Heart left ventricle (tissue), 16 donors: ENCODE measurements around the gene GPR78. TPM values are rescaled to one million over a fixed set of nuclear protein-coding genes. Genes with fewer than 3 reads are reported as not detected.

Experiments
- ATAC-seq, 4 donors: fragments of 200-7000 bp; cut with Tn5 transposase; one replicate each; pipeline ENCODE4 v1.9.1; 2020 to 2022; ENCODE audit warnings: moderate library complexity in 4 of 4, mild to moderate bottlenecking in 3 of 4, moderate number of reproducible peaks in 1 of 4
- DNase-seq, 5 donors: peaks; one replicate each; pipeline ENCODE4 v3.0.0-alpha.2; 2020
- H3K27ac ChIP-seq, 12 donors: fragments of 200-600 bp; sonication (generic) in 4 of 12; one replicate each; pipeline versions ENCODE4 v1.5.0 to v1.8.0; 2016 to 2022; ENCODE audit warnings: mild to moderate bottlenecking in 2 of 12
- H3K27me3 ChIP-seq, 9 donors: fragments of 200-600 bp; sonication (generic) in 2 of 9; one replicate each; pipeline versions ENCODE4 v1.5.1 to v1.8.0; 2016 to 2022; ENCODE audit warnings: mild to moderate bottlenecking in 3 of 9
- H3K36me3 ChIP-seq, 9 donors: fragments of 200-600 bp; sonication (generic) in 2 of 9; one replicate each; pipeline versions ENCODE4 v1.5.0 to v1.8.0; 2018 to 2022; ENCODE audit warnings: mild to moderate bottlenecking in 2 of 9
- H3K4me1 ChIP-seq, 12 donors: fragments of 200-600 bp; sonication (generic) in 4 of 12; one replicate each; pipeline versions ENCODE4 v1.5.0 to v1.8.0; 2016 to 2022; ENCODE audit warnings: mild to moderate bottlenecking in 3 of 12
- H3K4me3 ChIP-seq, 12 donors: fragments of 200-600 bp; sonication (generic) in 4 of 12; one replicate each; pipeline versions ENCODE4 v1.5.0 to v1.8.0; 2017 to 2022; ENCODE audit warnings: mild to moderate bottlenecking in 9 of 12, moderate library complexity in 4 of 12
- H3K9me3 ChIP-seq, 12 donors: fragments of 200-600 bp; sonication (generic) in 4 of 12; one replicate each; pipeline versions ENCODE4 v1.5.0 to v1.8.0; 2016 to 2022; ENCODE audit warnings: mild to moderate bottlenecking in 1 of 12
- CTCF ChIP-seq, 12 donors: fragments of 200-600 bp; sonication (generic) in 4 of 12; IDR thresholded peaks; one replicate each; pipeline versions ENCODE4 v1.5.0 to v1.8.0; 2018 to 2022; ENCODE audit warnings: antibody characterized with exemption in 12 of 12, mild to moderate bottlenecking in 5 of 12
- POLR2A ChIP-seq, 2 donors: fragments of 450-650 bp; IDR thresholded peaks; one replicate each; pipeline ENCODE4 v1.6.1; 2017; ENCODE audit warnings: antibody characterized with exemption in 2 of 2, mild to moderate bottlenecking in 2 of 2, moderate library complexity in 2 of 2
- WGBS, 4 donors: extraction: QIAGEN DNeasy Blood & Tissue Kit in 2 of 4; methylation state at CpG; one replicate each; pipeline versions ENCODE4 v1.1.5 to v1.1.7; 2013 to 2018; 5-methylcytosine and 5-hydroxymethylcytosine counted together
- intact Hi-C, 10 donors: fragments of 100-400 bp; cut with DNase I; formaldehyde crosslinking; loops; one replicate each; pipeline versions ENCODE4 v1.11.1 to v1.14.2; 2022
- polyA plus RNA-seq, 2 donors: library from polyadenylated mRNA; stranded (reverse); fragments of 200-250 nt; gene quantifications; one replicate each; pipeline ENCODE4 v1.2.3, GENCODE V29; 2013
- total RNA-seq, 9 donors: library from RNA; depleted of rRNA in 2 of 9; stranded (reverse); fragments of >200 nt in 2 of 9; fragmentation: NEBNext Ultra II Directional in 3 of 9; extraction: Animal tissue kit (Norgen Biotek cat#: 25700) in 3 of 9; gene quantifications; one replicate each; pipeline versions ENCODE4 v1.1.0 to v1.2.4, GENCODE V29; 2016 to 2023
- donor health status: ischemic (EF 13 %, LVEDD 7.1; RV severe dilation, severe dysfunction).
- donor health status: healthy with polysubstance abuse.
- donor health status: DM: no; HTN: yes; CAD: no.
- donor health status: DM: no; HTN: no; CAD: no.
- donor health status: ischemic (EF 25% LVEDD 6.9; RV normal size, moderate dysfunction).
- donor health status: ischemic (EF 25% LVEDD 5.7; RV mildly dilated, moderate dysfunction).
- donor health status: healthy.
- donor health status: DM: yes; HTN: yes; CAD: no.
- donor health status: ischemic (EF 35%, LVEDD 5.7; RV mildly dilated, moderate dysfunction).
- donor health status: nonischemic (EF 11% LVEDD 7.7; RV severe dilation, severe dysfunction).
- donor health status: DM: yes; HTN: yes; CAD: no.
- donor health status: PGD.
- donor health status: ischemic (EF 29% LVEDD 5.4; RV normal size, mild dysfunction).
- donor health status: nonischemic (EF 23%, LVEDD 6.1; RV moderate dilation, normal function).

The GPR78 gene
- total and polyA plus RNA-seq, 11 donors, result 0.11 TPM; not detected in 10

- intact Hi-C loops, result loop anchor here in 8 of 10 donors (1.0 to 10.0 kb wide), 4 partner anchors 122 to 348 kb away; no protein-coding TSS in a partner anchor
- no peaks in the 10 kb centered on the region for H3K36me3 ChIP-seq
- H3K27ac ChIP-seq, result no peak overlapping the region
- no peaks in the 10 kb centered on the region for H3K9me3 ChIP-seq
- TF ChIP-seq POLR2A (IDR thresholded peaks at IDR 0.05), result no peak
- no peak for TF ChIP-seq CTCF (IDR thresholded peaks at IDR 0.05)
- peaks cover 9 to 84% (median 48%) of the 10 kb centered on the region in 9 donors for H3K27me3 ChIP-seq
- H3K4me1 ChIP-seq, result peaks cover 0 to 12% (median 0%) of the 10 kb centered on the region in 12 donors
- H3K4me3 ChIP-seq, result no peak overlapping the region
- no peak for ATAC-seq
- WGBS, 4 donors, result 47 to 54% (median 48%) methylated on average over 11 of the region's 11 CpGs
- peak in 1 of 5 donors; percentile 28 for DNase-seq
Measured at GRCh38 chr4:8589823-8590545, 9.8 kb downstream of the GPR78 start.

GRCh38 chr4:8590546-8590880 lies 10.3 kb downstream of the GPR78 start:
- H3K27ac ChIP-seq, result no peak overlapping the region
- ATAC-seq (no peak), DNase-seq (no peak)
- 75 to 84% (median 79%) methylated on average over 5 of the region's 5 CpGs for WGBS, 4 donors
- intact Hi-C loops, result loop anchor here in 8 of 10 donors (1.0 to 10.0 kb wide), 4 partner anchors 122 to 348 kb away; no protein-coding TSS in a partner anchor
- peaks cover 9 to 78% (median 48%) of the 10 kb centered on the region in 9 donors for H3K27me3 ChIP-seq
- no peaks in the 10 kb centered on the region for H3K36me3 ChIP-seq
- no peak for TF ChIP-seq POLR2A (IDR thresholded peaks at IDR 0.05)
- no peak for TF ChIP-seq CTCF (IDR thresholded peaks at IDR 0.05)
- H3K9me3 ChIP-seq, result no peaks in the 10 kb centered on the region
- no peak overlapping the region for H3K4me3 ChIP-seq
- peaks cover 0 to 12% (median 0%) of the 10 kb centered on the region in 12 donors for H3K4me1 ChIP-seq

- peaks cover 9 to 72% (median 44%) of the 10 kb centered on the region in 9 donors for H3K27me3 ChIP-seq
- no peak for TF ChIP-seq CTCF (IDR thresholded peaks at IDR 0.05)
- no peak for TF ChIP-seq POLR2A (IDR thresholded peaks at IDR 0.05)
- intact Hi-C loops, result loop anchor here in 8 of 10 donors (5.0 to 10.0 kb wide), 3 partner anchors 124 to 349 kb away; no protein-coding TSS in a partner anchor
- H3K9me3 ChIP-seq, result no peaks in the 10 kb centered on the region
- no peak overlapping the region for H3K27ac ChIP-seq
- DNase-seq, result peak in 2 of 5 donors; percentile 19 to 37
- H3K4me3 ChIP-seq, result no peak overlapping the region
- H3K36me3 ChIP-seq, result no peaks in the 10 kb centered on the region
- ATAC-seq, result no peak
- WGBS, 4 donors, result 65 to 82% (median 71%) methylated on average over 8 to 9 of the region's 9 CpGs
- H3K4me1 ChIP-seq, result peaks cover 0 to 12% (median 0%) of the 10 kb centered on the region in 12 donors
Measured at GRCh38 chr4:8591114-8591513, 10.9 kb downstream of the GPR78 start.

- Histone ChIP-seq H3K27me3 (peaks cover 7 to 65% (median 40%) of the 10 kb centered on the region in 9 donors), H3K4me1 (peaks cover 0 to 12% (median 0%) of the 10 kb centered on the region in 12 donors), H3K4me3 (no peak overlapping the region), H3K9me3 (no peaks in the 10 kb centered on the region), H3K27ac (no peak overlapping the region), H3K36me3 (no peaks in the 10 kb centered on the region)
- TF ChIP-seq CTCF (IDR thresholded peaks at IDR 0.05), result no peak
- WGBS, 4 donors, result 55 to 66% (median 61%) methylated on average over 12 to 15 of the region's 15 CpGs
- ATAC-seq (no peak), DNase-seq (peak in 2 of 5 donors; percentile 6 to 39)
- intact Hi-C loops, result loop anchor here in 9 of 10 donors (2.0 to 10.0 kb wide), 4 partner anchors 123 to 349 kb away; no protein-coding TSS in a partner anchor
Measured at GRCh38 chr4:8591626-8592365, 11.6 kb downstream of the GPR78 start.
